Heart left ventricle (tissue), 16 donors: Measurements from ENCODE around the gene PRR5. TPM values are rescaled to one million over a fixed set of nuclear protein-coding genes. Genes with fewer than 3 reads are reported as not detected.

Experiments
- ATAC-seq, 4 donors: fragments of 200-7000 bp; cut with Tn5 transposase; one replicate each; pipeline ENCODE4 v1.9.1; 2020 to 2022; ENCODE audit warnings: moderate library complexity in 4 of 4, mild to moderate bottlenecking in 3 of 4, moderate number of reproducible peaks in 1 of 4
- DNase-seq, 5 donors: peaks; one replicate each; pipeline ENCODE4 v3.0.0-alpha.2; 2020
- H3K27ac ChIP-seq, 12 donors: fragments of 200-600 bp; sonication (generic) in 4 of 12; one replicate each; pipeline versions ENCODE4 v1.5.0 to v1.8.0; 2016 to 2022; ENCODE audit warnings: mild to moderate bottlenecking in 2 of 12
- H3K27me3 ChIP-seq, 9 donors: fragments of 200-600 bp; sonication (generic) in 2 of 9; one replicate each; pipeline versions ENCODE4 v1.5.1 to v1.8.0; 2016 to 2022; ENCODE audit warnings: mild to moderate bottlenecking in 3 of 9
- H3K36me3 ChIP-seq, 9 donors: fragments of 200-600 bp; sonication (generic) in 2 of 9; one replicate each; pipeline versions ENCODE4 v1.5.0 to v1.8.0; 2018 to 2022; ENCODE audit warnings: mild to moderate bottlenecking in 2 of 9
- H3K4me1 ChIP-seq, 12 donors: fragments of 200-600 bp; sonication (generic) in 4 of 12; one replicate each; pipeline versions ENCODE4 v1.5.0 to v1.8.0; 2016 to 2022; ENCODE audit warnings: mild to moderate bottlenecking in 3 of 12
- H3K4me3 ChIP-seq, 12 donors: fragments of 200-600 bp; sonication (generic) in 4 of 12; one replicate each; pipeline versions ENCODE4 v1.5.0 to v1.8.0; 2017 to 2022; ENCODE audit warnings: mild to moderate bottlenecking in 9 of 12, moderate library complexity in 4 of 12
- H3K9me3 ChIP-seq, 12 donors: fragments of 200-600 bp; sonication (generic) in 4 of 12; one replicate each; pipeline versions ENCODE4 v1.5.0 to v1.8.0; 2016 to 2022; ENCODE audit warnings: mild to moderate bottlenecking in 1 of 12
- CTCF ChIP-seq, 12 donors: fragments of 200-600 bp; sonication (generic) in 4 of 12; IDR thresholded peaks; one replicate each; pipeline versions ENCODE4 v1.5.0 to v1.8.0; 2018 to 2022; ENCODE audit warnings: antibody characterized with exemption in 12 of 12, mild to moderate bottlenecking in 5 of 12
- POLR2A ChIP-seq, 2 donors: fragments of 450-650 bp; IDR thresholded peaks; one replicate each; pipeline ENCODE4 v1.6.1; 2017; ENCODE audit warnings: antibody characterized with exemption in 2 of 2, mild to moderate bottlenecking in 2 of 2, moderate library complexity in 2 of 2
- WGBS, 4 donors: extraction: QIAGEN DNeasy Blood & Tissue Kit in 2 of 4; methylation state at CpG; one replicate each; pipeline versions ENCODE4 v1.1.5 to v1.1.7; 2013 to 2018; 5-methylcytosine and 5-hydroxymethylcytosine counted together
- intact Hi-C, 10 donors: fragments of 100-400 bp; cut with DNase I; formaldehyde crosslinking; loops; one replicate each; pipeline versions ENCODE4 v1.11.1 to v1.14.2; 2022
- polyA plus RNA-seq, 2 donors: library from polyadenylated mRNA; stranded (reverse); fragments of 200-250 nt; gene quantifications; one replicate each; pipeline ENCODE4 v1.2.3, GENCODE V29; 2013
- total RNA-seq, 9 donors: library from RNA; depleted of rRNA in 2 of 9; stranded (reverse); fragments of >200 nt in 2 of 9; fragmentation: NEBNext Ultra II Directional in 3 of 9; extraction: Animal tissue kit (Norgen Biotek cat#: 25700) in 3 of 9; gene quantifications; one replicate each; pipeline versions ENCODE4 v1.1.0 to v1.2.4, GENCODE V29; 2016 to 2023
- donor health status: ischemic (EF 13 %, LVEDD 7.1; RV severe dilation, severe dysfunction).
- donor health status: healthy with polysubstance abuse.
- donor health status: DM: no; HTN: yes; CAD: no.
- donor health status: DM: no; HTN: no; CAD: no.
- donor health status: ischemic (EF 25% LVEDD 6.9; RV normal size, moderate dysfunction).
- donor health status: ischemic (EF 25% LVEDD 5.7; RV mildly dilated, moderate dysfunction).
- donor health status: healthy.
- donor health status: DM: yes; HTN: yes; CAD: no.
- donor health status: ischemic (EF 35%, LVEDD 5.7; RV mildly dilated, moderate dysfunction).
- donor health status: nonischemic (EF 11% LVEDD 7.7; RV severe dilation, severe dysfunction).
- donor health status: DM: yes; HTN: yes; CAD: no.
- donor health status: PGD.
- donor health status: ischemic (EF 29% LVEDD 5.4; RV normal size, mild dysfunction).
- donor health status: nonischemic (EF 23%, LVEDD 6.1; RV moderate dilation, normal function).

The PRR5 gene
- total and polyA plus RNA-seq, 11 donors, result 1.6 to 9.5 (median 2.2) TPM

GRCh38 chr22:44706488-44706887, 4.5 kb downstream of the PRR5 start:
- H3K27ac ChIP-seq, result no peak overlapping the region
- no peaks in the 10 kb centered on the region for H3K36me3 ChIP-seq
- ATAC-seq, result no peak
- H3K9me3 ChIP-seq, result no peaks in the 10 kb centered on the region
- H3K4me3 ChIP-seq, result no peak overlapping the region
- whole genome bisulfite sequencing, 4 donors, result 79 to 90% (median 85%) methylated on average over 6 to 8 of the region's 8 CpGs
- intact Hi-C loops, result no loop called here
- TF ChIP-seq CTCF (IDR thresholded peaks at IDR 0.05), result no peak
- TF ChIP-seq POLR2A (IDR thresholded peaks at IDR 0.05), result no peak
- peaks cover 0 to 13% (median 3%) of the 10 kb centered on the region in 9 donors for H3K27me3 ChIP-seq
- H3K4me1 ChIP-seq, result peaks cover 0 to 22% (median 14%) of the 10 kb centered on the region in 12 donors
- no peak for DNase-seq

GRCh38 chr22:44707178-44707577, 5.2 kb downstream of the PRR5 start:
- Histone ChIP-seq H3K9me3 (no peaks in the 10 kb centered on the region), H3K27ac (no peak overlapping the region), H3K36me3 (no peaks in the 10 kb centered on the region), H3K4me3 (no peak overlapping the region), H3K27me3 (peaks cover 0 to 13% (median 3%) of the 10 kb centered on the region in 9 donors), H3K4me1 (peaks cover 0 to 18% (median 10%) of the 10 kb centered on the region in 12 donors)
- TF ChIP-seq CTCF (IDR thresholded peaks at IDR 0.05) (no peak), POLR2A (IDR thresholded peaks at IDR 0.05) (no peak)
- intact Hi-C loops, result no loop called here
- DNase-seq (no peak), ATAC-seq (no peak)
- WGBS, 4 donors, result 95 to 99% (median 96%) methylated on average over 5 to 10 of the region's 10 CpGs

GRCh38 chr22:44707752-44708151, 5.7 kb downstream of the PRR5 start:
- no peak for TF ChIP-seq POLR2A (IDR thresholded peaks at IDR 0.05)
- no peak for TF ChIP-seq CTCF (IDR thresholded peaks at IDR 0.05)
- Histone ChIP-seq H3K27ac (no peak overlapping the region), H3K27me3 (peaks cover 0 to 13% (median 3%) of the 10 kb centered on the region in 9 donors), H3K4me3 (no peak overlapping the region), H3K9me3 (no peaks in the 10 kb centered on the region), H3K36me3 (no peaks in the 10 kb centered on the region), H3K4me1 (peaks cover 0 to 14% (median 6%) of the 10 kb centered on the region in 12 donors)
- 94 to 96% (median 94%) methylated on average over 11 of the region's 11 CpGs for WGBS, 4 donors
- intact Hi-C loops, result no loop called here
- DNase-seq, result no peak
- ATAC-seq, result no peak

- intact Hi-C loops, result no loop called here
- H3K4me3 ChIP-seq, result no peak overlapping the region
- H3K27me3 ChIP-seq, result no peaks in the 10 kb centered on the region
- TF ChIP-seq CTCF (IDR thresholded peaks at IDR 0.05), result no peak
- TF ChIP-seq POLR2A (IDR thresholded peaks at IDR 0.05), result no peak
- no peaks in the 10 kb centered on the region for H3K9me3 ChIP-seq
- H3K4me1 ChIP-seq, result peaks cover 0 to 7% (median 0%) of the 10 kb centered on the region in 12 donors
- H3K27ac ChIP-seq, result no peak overlapping the region
- no peaks in the 10 kb centered on the region for H3K36me3 ChIP-seq
- DNase-seq (no peak), ATAC-seq (no peak)
- WGBS, 4 donors, result 81 to 97% (median 87%) methylated on average over 11 to 12 of the region's 12 CpGs
Observed at GRCh38 chr22:44709881-44710392, 7.9 kb downstream of the PRR5 start.
